Measurements from ENCODE around the gene DUS1L.

DUS1L gene

GRCh38 chr17:82076018-82076784 lies 10.6 kb upstream of the DUS1L start:
- no peak for DNase-seq (ENCODE audit: low spot score)

GRCh38 chr17:82073446-82073845 lies 7.8 kb upstream of the DUS1L start:
- no peak for DNase-seq (ENCODE audit: low spot score)

- no peak for DNase-seq (ENCODE audit: low spot score)
These were observed 7.2 kb upstream of the DUS1L start for GRCh38 chr17:82072827-82073226.

- no peak for DNase-seq (ENCODE audit: low spot score)
These were observed 5.0 kb upstream of the DUS1L start for GRCh38 chr17:82070611-82071010.

- DNase-seq (ENCODE audit: low spot score), result no peak
These were observed 389 bp downstream of the DUS1L start for GRCh38 chr17:82065193-82065637.

- no peak for DNase-seq (ENCODE audit: low spot score)
These were observed 991 bp downstream of the DUS1L start for GRCh38 chr17:82064433-82065192.

GRCh38 chr17:82063424-82064415 lies 1.9 kb downstream of the DUS1L start:
- DNase-seq (ENCODE audit: low spot score), result no peak

GRCh38 chr17:82062984-82063368 lies 2.6 kb downstream of the DUS1L start:
- DNase-seq (ENCODE audit: low spot score), result no peak

- no peak for DNase-seq (ENCODE audit: low spot score)
These were observed 3.3 kb downstream of the DUS1L start for GRCh38 chr17:82062076-82062983.

- DNase-seq (ENCODE audit: low spot score), result no peak
These were observed 4.3 kb downstream of the DUS1L start for GRCh38 chr17:82061047-82061925.

GRCh38 chr17:82060614-82061013 lies 5.0 kb downstream of the DUS1L start:
- no peak for DNase-seq (ENCODE audit: low spot score)

- no peak for DNase-seq (ENCODE audit: low spot score)
These were observed 5.6 kb downstream of the DUS1L start for GRCh38 chr17:82060001-82060380.

GRCh38 chr17:82059272-82060000 lies 6.2 kb downstream of the DUS1L start:
- no peak for DNase-seq (ENCODE audit: low spot score)

GRCh38 chr17:82058855-82059249 lies 6.8 kb downstream of the DUS1L start:
- no peak for DNase-seq (ENCODE audit: low spot score)

- DNase-seq (ENCODE audit: low spot score), result no peak
These were observed 7.3 kb downstream of the DUS1L start for GRCh38 chr17:82058230-82058854.

- no peak for DNase-seq (ENCODE audit: low spot score)
These were observed 8.6 kb downstream of the DUS1L start for GRCh38 chr17:82056729-82057621.

GRCh38 chr17:82055965-82056728 lies 9.5 kb downstream of the DUS1L start:
- DNase-seq (ENCODE audit: low spot score), result no peak
